GM19099 (cell line): ENCODE results near the gene BPI.

ENCODE experiments used
- POLR2A ChIP-seq: IDR thresholded peaks from 3 replicates; pipeline ENCODE4 v1.6.1; 2011; ENCODE audit warnings: low read depth; ENCODE audit not compliant: insufficient read length; ENCODE audit errors: extremely low read depth

The BPI gene

DNA sequence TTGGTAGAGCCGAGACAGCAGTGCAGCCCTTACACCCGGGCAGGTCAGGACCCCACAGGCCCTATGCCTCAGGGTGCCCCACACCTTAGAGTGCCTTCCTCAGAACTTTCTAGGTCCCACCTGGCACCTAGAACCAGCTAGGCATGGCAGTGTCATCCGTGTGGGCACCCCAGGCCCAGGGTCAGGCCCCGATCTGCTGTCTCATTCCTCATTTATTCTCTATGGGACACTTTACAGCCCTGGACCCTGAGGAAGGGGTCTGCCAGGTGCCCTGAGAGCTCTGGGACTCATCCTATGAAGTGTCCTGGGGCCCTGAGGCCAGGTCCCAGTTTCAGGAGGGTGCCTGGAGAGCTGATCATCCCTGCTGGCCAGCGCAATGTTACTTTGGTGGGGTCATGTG is 8.1 kb upstream of the BPI start:
- TF ChIP-seq POLR2A: no peak

DNA sequence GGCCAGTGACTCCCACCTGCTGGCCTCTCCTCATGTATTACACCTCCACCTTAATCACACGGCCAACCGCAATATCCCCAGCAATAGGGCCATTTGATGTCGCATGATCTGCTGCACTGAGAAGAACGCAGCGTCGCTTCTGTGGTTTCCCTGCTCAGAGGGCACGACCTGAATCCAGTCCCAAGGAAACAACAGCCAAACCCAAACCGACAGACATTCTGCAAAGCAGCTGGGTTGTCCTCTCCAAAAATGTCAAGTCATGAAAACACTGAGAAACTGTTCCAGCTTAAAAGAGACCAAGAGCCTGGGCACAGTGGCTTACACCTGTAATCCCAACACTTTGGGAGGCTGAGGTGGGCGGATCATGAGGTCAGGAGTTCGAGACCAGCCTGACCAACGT is 7.5 kb upstream of the BPI start:
- TF ChIP-seq POLR2A: no peak

DNA sequence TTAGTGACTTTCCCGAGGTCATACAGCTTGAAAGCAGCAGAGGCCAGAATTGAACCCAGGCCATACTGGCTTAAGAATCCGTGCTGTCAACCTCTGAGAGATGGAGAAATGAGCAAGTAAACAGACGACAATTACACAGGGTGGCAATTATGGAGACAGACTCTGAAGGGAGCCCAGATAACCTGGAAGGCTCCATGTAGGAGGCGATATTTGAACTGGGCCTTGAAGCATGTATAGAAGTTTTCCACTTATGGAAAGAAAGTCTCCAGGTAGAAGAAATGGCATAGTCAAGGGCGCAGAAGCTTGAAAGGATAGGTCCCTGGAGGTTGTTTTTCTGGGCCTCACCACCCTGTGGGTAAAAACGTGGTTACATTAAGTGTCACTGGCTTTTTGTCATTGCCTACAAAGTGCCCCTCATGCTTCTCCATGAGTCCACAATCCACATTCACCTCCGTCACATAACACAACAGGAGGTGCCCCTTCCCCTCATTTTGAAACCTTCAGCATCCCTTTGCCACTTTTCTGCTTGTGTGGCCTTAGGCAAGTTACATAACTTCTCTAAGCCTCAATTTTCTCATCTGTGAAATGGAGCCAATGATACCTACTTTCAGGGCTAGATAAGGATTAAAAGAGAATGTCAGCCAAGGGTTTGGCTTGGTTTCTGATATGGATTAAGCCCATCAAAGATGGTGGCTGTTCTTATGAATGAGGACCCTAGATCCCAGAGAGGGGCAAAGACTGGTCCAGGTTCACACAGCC is 5.9 kb upstream of the BPI start:
- no peak for TF ChIP-seq POLR2A

DNA sequence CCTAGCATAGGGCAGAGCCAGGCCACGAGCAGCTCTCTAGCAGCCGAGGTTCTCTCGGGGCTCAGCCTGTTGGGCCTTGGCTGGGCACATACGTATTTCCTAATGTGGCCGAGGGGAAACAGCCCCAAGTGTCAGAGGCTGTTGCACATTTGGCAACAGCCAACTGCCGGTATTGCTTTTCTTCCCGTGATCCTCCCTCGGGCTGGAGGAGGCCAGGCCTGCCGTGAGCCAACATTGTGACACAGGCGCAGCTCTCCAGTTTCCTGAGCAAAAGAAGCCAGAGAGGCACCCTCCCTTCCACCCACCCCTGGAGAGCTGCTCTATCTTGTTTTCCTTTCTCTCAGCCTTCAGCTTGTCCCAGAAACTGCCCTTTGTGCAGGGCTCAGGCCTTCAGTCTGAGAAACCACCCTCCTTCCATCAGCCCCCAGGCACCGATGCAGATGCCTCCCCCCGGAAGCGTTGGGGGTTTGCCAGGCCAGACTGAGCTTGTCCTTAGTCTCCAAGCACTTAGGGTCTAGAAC is 5.1 kb upstream of the BPI start:
- no peak for TF ChIP-seq POLR2A

DNA sequence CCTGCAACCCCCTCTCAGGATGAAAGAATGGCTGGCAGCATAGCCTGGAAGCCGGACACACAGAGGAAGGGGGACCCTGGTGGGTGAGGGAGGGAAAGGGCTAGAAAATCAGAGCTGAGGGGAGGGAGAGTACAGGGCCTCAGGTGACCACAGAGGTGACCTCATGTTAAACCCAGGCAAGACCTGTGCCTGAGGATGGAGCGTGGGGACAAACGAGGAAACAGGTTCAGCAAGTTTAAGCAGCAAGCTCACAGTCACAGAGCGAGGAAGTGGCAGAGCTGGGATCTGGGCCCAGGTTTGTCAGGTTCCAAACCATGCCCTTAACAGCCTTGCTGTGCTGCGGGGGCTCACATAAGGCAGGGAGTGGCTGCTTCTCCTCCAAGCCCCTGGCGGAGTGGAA is 4.0 kb upstream of the BPI start:
- TF ChIP-seq POLR2A: no peak

DNA sequence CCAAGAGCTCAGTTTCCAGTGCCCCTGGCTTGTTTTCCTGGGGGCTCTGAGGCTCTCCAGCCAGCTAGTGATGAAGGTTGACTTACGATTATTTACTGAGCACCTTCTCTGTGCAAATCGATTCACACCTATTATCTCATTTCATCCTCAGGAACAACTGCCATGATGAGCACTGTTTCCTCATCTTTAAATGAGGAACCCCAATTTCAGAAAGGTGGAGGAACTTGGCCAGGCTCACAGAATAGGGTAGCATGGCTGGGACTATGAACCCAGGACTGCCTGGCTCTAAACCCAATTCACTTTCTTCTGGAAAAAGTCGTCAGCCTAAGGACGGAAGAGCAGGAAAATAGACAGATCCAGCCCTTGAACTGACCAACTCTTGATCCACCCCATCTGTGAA is 3.5 kb upstream of the BPI start:
- TF ChIP-seq POLR2A: no peak

DNA sequence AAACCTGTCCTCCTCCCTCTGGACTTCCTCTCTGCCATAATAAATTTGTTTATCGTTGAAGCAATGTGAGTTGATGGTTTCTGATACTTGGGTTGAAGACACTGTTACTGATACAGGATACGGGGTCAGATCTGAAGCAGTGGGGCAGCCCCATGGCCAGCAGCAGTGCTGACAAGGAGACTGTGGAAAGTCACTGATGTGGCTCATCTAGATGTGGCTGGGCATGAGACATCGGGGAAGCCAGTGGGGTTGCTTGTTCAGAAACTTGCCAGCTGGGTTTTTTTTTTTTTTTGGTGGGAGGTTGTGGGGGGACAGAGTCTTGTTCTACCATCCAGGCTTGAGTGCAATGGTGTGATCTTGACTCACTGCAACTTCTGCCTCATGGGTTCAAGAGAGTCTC is 2.6 kb upstream of the BPI start:
- TF ChIP-seq POLR2A: no peak

DNA sequence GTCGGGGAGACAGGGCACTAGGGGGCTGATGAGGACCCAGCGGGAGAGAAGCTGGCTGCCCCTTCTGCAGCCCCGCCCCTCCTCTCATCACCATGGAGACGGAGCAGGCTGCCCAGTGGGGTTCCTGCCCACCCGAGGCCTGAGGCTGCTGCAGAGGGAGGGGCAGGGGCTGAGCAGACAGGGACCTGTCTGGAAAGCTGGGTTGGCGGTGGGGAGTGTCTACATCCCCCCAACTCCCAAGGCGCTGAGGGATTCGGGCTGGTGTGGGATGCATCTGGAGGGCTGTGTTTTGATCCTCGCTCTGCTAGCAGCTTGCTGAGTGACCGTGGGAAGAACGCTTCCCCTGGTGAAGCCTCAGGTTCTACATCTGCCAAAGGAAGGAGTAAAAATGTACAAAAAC is 1.2 kb upstream of the BPI start:
- no peak for TF ChIP-seq POLR2A

DNA sequence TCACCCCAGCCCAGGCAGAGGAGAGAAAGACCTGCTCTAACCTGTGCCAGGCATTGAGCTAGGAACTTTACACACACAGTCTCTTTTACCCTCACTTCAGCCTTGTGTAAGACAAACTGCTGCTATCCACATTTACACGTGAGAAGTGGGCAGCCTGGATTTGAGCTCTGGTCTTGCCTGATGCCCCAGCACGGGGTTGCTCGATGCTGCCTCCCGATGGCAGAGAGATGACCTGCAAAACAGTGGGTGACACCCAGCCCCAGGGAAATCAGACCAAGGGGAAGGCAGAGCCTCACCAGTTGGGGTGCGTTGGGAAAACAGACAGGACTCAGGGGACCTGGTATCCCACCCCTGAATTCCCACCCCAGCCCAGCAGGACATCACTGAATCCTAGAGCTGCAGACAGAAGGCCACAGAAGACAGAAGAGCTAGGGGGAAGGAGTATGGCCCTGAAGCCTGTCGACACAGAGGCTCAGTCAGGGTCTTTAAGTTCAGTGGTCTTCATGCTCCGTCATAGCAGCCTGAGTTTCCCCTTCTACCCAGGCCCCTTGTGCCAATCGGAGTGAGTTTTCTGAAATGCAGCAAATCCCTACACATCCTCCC is 990 bp downstream of the BPI start:
- no peak for TF ChIP-seq POLR2A

DNA sequence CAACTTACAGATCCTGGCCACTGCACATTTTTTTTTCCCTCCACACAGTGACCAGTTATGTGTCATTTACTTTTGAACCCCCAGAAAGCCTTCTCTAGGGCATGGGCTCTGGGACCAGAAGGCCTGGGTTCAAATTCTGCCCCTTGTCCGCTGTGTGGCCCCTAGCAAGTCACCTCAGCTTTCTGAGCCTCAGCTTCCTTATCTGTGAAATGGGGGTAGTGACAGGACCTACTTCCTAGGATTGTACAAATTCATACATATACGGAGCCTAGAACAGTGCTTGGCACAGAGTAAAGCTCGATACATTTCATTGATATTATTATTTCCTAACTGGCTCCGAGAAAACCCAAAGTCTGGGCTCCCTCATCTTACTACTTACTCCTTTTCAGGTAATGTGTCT is 1.6 kb downstream of the BPI start:
- TF ChIP-seq POLR2A: no peak

DNA sequence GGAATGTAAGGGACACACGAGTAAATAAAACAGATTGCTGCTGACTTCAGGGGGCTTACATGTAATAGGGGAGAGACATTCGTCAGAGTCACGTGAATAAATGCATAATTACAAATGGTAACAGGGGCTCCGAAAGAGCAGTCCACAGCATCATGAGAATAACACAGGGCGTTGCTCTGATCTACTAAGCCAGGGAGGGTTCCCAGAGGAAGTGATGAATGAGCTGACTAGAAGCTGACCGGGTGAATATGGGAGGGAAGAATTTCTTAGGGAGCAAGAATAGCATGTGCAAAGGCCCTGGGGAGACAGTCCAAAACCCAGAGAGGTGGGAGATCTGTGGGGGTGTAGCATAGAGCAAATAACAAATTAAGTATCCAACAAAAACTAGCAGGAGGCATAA is 2.4 kb downstream of the BPI start:
- no peak for TF ChIP-seq POLR2A

DNA sequence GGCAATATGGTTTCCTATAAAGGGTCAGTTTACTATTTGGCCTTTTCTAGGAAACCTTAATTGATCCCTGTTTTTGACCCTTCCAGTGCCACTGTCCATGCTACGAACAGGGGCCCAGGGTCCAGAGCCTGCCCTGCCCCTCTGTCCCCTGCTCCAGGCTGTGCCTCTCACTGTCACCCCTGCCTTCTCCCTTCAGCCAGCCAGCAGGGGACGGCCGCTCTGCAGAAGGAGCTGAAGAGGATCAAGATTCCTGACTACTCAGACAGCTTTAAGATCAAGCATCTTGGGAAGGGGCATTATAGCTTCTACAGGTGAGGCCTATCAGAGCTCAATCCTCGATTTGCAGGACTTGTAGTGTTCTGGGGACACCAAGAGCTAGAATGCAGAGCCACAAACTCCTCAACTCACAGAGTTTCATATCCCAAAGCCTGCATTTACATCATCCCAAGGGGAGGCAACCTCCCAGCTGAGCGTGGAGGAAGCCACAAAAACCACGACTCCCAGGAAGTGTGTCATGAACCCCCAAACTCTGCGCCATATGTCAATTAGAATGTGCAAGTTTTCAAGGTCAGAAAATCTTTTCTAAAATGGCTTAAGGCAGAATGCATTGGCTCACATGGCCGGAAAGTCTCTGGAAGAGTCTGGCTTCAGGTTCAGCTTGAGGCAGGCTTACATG is 3.6 kb downstream of the BPI start:
- TF ChIP-seq POLR2A: no peak

DNA sequence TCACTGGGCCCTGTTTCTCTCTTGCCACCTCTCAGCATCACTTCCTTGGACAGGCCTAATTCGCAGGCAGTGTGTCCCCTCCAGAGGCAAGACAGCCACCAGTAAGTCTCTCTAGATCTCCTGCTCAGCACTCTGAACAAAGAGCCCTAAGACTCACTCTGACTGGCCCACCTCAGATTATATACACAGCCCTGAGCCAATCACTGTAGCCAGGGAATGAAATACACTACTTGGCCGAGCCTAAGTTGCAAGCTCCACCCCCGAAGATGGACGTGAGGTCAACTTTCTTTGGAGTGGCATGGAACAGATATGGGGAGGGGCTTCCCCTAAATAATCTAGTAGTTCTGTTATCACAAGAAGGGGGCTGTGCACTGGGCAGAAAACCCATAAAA is 4.1 kb downstream of the BPI start:
- no peak for TF ChIP-seq POLR2A

DNA sequence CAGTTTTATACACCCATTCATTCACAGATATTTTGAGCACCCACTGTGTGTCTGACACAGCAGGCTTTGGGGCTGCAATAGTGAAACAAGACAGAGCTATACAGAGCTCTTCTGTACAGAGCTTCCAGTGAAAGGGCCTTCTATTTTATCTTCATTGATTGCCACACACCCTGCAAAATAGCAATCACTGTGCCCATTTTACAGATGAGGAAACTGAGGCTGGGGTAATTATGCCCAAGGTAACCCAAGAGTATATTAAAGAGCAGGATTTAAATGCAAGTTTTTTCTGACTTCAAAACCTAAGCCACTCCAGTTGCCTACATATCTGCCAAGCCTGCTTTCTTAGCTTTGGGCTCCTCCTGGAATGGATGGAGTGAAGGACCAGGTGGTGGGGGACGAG is 4.5 kb downstream of the BPI start:
- no peak for TF ChIP-seq POLR2A

DNA sequence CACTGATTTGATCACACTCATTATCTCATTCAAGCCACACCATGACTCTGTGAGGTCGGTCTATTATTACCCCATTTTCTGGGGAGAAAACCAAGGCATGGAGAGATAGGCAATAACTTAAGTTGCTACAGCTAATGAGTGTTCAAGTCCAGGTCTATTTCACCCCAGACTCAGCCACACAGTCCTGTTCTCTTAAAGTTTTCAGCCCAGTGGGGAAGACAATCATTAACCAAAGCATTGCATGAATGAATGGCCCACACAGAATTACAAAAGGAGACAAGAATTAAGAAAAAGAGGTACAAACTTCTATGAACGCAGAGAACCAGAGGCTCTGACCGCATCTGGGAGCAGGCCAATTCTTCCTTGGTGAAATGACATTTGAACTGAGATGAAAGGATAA is 7.1 kb downstream of the BPI start:
- no peak for TF ChIP-seq POLR2A

DNA sequence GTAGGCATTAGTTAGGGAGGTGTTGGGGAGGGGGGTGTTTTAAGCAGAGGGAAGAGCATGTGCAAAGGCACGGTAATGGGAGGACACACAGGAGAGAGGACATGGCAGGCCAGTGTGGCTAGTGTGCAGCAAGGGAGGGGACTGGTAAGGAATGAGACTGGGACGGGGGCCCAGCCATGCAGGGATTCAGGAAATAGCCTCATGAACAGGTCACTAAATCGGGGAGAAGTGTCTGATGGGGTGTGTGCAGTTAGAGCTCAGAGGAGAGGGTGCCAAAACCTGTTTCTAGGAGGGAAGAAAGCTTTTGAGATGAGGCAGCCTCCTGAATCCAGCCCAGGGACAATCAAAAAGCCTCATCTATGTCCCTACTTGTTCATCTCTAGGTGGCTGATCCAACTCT is 7.5 kb downstream of the BPI start:
- no peak for TF ChIP-seq POLR2A

DNA sequence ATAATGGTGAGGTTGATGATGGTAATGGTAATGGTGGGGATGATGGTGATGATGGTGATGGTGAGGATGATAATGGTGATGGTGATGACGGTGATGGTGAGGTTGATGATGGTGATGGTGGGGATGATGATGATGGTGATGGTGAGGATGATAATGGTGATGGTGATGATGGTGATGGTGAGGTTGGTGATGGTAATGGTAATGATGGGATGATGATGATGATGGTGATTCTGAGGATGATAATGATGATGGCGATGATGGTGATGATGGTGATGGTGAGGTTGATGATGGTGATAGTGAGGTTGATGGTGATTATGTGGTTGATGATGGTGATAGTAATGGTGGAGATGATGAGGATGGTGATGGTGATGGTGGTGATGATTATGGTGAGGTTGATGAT is 9.7 kb downstream of the BPI start:
- no peak for TF ChIP-seq POLR2A
